ENCODE data around the gene MIER1. TPM values are rescaled to one million over a fixed set of nuclear protein-coding genes. Genes with fewer than 3 reads are reported as not detected.
A peak's percentile ranks its signal among the peaks of the same experiment; 100 is the strongest.

Gene MIER1
- total RNA-seq, 4 donors from 2014 or later, result 39.4 to 56.5 (median 49.2) TPM

DNA sequence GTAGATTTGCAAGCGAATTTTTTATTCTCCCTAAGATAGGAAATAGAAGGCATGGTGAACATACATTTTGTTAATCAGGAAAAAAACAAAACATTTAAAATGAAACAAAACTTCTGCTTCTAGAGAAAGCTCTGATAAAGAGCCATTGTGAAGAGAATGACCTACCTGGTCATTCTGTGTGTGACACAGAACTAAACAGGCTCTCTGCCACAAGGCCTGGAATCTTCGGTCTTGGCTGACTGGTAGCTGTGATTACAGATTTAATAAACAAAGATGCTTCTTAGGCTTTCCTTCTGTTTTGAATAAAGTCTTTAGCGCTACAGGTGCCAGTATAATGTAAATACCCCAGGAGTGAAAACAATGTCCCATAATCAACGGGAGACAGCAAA is 107.1 kb downstream of the MIER1 start:
- Histone ChIP-seq H3K4me1 (peaks cover 16 to 22% (median 20%) of the 10 kb centered on the region in 4 donors), H3K4me3 (no peak overlapping the region), H3K9me3 (no peaks in the 10 kb centered on the region), H3K27ac (replicated peaks in 1 of 4) (peak overlapping the region; percentile 50 to 64 (median 61)), H3K36me3 (peaks cover 0 to 16% (median 6%) of the 10 kb centered on the region in 4 donors), H3K27me3 (no peaks in the 10 kb centered on the region)
- intact Hi-C loops (cut with DNase I), result no loop called here
- no peak for DNase-seq (ENCODE audit: extremely low spot score)
- WGBS, result 61% methylated on average over 4 of the region's 4 CpGs
- TF ChIP-seq EP300 (IDR thresholded peaks at IDR 0.05) (no peak), POLR2A (IDR thresholded peaks at IDR 0.05; ENCODE audit: low read depth) (no peak)

Other genes starting within 250 kb of the MIER1 start
- 1 to 10 TPM; 1.2 to 3.1 (median 1.7) TPM for gene DYNLT5, start 172.5 kb upstream of the MIER1 start, total RNA-seq
- not detected for gene INSL5, start 123.7 kb upstream of the MIER1 start, total RNA-seq
- 1 to 10 TPM; 4.9 to 6.2 (median 5.5) TPM for gene DNAI4, start 134 bp upstream of the MIER1 start, total RNA-seq
- gene SLC35D1, start 129.2 kb downstream of the MIER1 start, total RNA-seq, result 1 to 10 TPM; 7.5 to 9.4 (median 8.2) TPM
- not detected for gene C1orf141, start 210.0 kb downstream of the MIER1 start, total RNA-seq
- gene IL23R, start 241.5 kb downstream of the MIER1 start, total RNA-seq, result not detected